Nephron (organoid): ENCODE measurements around the gene ADAMTS16.

Experiments used
- H3K27ac Mint-ChIP-seq, 3 experiments: 2 replicates each; pipeline ENCODE4 v1.8.0; 2020; ENCODE audit warnings: mixed read lengths in 3 of 3, mild to moderate bottlenecking in 2 of 3, moderate library complexity in 1 of 3
- H3K27me3 Mint-ChIP-seq: 2 replicates; pipeline ENCODE4 v1.8.0; 2021; ENCODE audit warnings: low read depth, mild to moderate bottlenecking, moderate library complexity, mixed read lengths
- H3K36me3 Mint-ChIP-seq: 2 replicates; pipeline ENCODE4 v1.8.0; 2020; ENCODE audit warnings: low read depth, mixed read lengths
- H3K4me1 Mint-ChIP-seq: 2 replicates; pipeline ENCODE4 v1.8.0; 2020; ENCODE audit warnings: mixed read lengths
- H3K4me3 Mint-ChIP-seq, 3 experiments: 2 replicates each; pipeline ENCODE4 v1.8.0; 2020; ENCODE audit warnings: mild to moderate bottlenecking in 3 of 3, mixed read lengths in 3 of 3, moderate library complexity in 2 of 3
- H3K9me3 Mint-ChIP-seq: 2 replicates; pipeline ENCODE4 v1.8.0; 2020; ENCODE audit warnings: mixed read lengths
- TF ChIP-seq, protein P1 (sequence below), 3 experiments: fragments of 200-600 bp; sonication (generic); IDR thresholded peaks; one replicate each; pipeline ENCODE4 v1.5.0; 2021; ENCODE audit warnings: antibody characterized with exemption in 3 of 3; ENCODE audit not compliant: unreplicated experiment in 3 of 3

The ADAMTS16 gene

DNA sequence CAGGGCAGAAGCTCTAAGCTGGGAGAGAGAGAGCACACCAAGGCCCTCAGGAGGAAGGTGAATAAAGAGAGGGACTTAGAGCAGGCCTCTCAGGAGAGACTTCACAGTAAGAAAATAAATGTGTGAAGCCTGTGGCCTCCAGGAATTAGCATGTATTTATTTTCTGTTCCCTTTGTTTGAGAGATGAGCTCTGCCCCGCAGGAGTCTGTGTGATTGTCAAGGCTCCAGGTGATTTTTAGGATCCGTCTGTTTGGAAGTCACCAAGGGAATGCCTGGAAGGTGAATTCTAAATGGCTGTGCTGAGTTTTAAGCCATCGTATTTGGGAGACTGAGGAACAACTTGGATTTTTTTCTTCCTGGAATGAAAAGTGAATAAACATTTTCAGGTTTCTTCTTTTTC, 174.0 kb downstream of the ADAMTS16 start:
- H3K27ac Mint-ChIP-seq, result peak overlapping the region; percentile 51 to 89 (median 79)
- H3K4me1 Mint-ChIP-seq, result peaks cover 54% of the 10 kb centered on the region
- TF ChIP-seq, protein P1, sequence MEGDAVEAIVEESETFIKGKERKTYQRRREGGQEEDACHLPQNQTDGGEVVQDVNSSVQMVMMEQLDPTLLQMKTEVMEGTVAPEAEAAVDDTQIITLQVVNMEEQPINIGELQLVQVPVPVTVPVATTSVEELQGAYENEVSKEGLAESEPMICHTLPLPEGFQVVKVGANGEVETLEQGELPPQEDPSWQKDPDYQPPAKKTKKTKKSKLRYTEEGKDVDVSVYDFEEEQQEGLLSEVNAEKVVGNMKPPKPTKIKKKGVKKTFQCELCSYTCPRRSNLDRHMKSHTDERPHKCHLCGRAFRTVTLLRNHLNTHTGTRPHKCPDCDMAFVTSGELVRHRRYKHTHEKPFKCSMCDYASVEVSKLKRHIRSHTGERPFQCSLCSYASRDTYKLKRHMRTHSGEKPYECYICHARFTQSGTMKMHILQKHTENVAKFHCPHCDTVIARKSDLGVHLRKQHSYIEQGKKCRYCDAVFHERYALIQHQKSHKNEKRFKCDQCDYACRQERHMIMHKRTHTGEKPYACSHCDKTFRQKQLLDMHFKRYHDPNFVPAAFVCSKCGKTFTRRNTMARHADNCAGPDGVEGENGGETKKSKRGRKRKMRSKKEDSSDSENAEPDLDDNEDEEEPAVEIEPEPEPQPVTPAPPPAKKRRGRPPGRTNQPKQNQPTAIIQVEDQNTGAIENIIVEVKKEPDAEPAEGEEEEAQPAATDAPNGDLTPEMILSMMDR (IDR thresholded peaks at IDR 0.05; ENCODE audit: unreplicated experiment in 3 of 3), result no peak
- peaks cover 7% of the 10 kb centered on the region for H3K36me3 Mint-ChIP-seq
- H3K9me3 Mint-ChIP-seq, result no peaks in the 10 kb centered on the region
- peaks cover 14% of the 10 kb centered on the region for H3K27me3 Mint-ChIP-seq
- H3K4me3 Mint-ChIP-seq, result no peak overlapping the region

DNA sequence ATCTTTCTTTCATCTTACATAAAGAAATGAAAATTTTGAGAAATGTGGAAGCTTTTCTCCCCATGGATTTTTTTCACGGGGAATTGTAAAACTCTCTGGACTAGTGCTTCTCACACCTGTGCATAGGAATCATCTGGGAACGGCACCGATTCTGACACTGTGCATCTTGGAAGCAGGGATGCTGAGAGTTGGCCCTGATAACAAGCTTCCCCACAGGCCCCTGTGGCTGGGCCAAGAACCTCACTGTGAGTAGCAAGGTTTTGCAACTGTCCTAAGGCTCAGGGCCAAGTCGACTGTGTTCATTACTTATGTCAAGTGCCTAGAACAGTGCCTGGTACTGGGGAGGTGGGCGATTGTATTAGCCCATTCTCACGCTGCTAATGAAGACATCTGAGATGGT, 174.5 kb downstream of the ADAMTS16 start:
- Mint-ChIP-seq H3K36me3 (peaks cover 3% of the 10 kb centered on the region), H3K9me3 (no peaks in the 10 kb centered on the region), H3K4me3 (no peak overlapping the region), H3K27me3 (peaks cover 12% of the 10 kb centered on the region), H3K4me1 (peaks cover 54% of the 10 kb centered on the region), H3K27ac (peak overlapping the region in 1 of 3 experiments; percentile 71)
- TF ChIP-seq, protein P1 (IDR thresholded peaks at IDR 0.05; ENCODE audit: unreplicated experiment in 3 of 3), result no peak

DNA sequence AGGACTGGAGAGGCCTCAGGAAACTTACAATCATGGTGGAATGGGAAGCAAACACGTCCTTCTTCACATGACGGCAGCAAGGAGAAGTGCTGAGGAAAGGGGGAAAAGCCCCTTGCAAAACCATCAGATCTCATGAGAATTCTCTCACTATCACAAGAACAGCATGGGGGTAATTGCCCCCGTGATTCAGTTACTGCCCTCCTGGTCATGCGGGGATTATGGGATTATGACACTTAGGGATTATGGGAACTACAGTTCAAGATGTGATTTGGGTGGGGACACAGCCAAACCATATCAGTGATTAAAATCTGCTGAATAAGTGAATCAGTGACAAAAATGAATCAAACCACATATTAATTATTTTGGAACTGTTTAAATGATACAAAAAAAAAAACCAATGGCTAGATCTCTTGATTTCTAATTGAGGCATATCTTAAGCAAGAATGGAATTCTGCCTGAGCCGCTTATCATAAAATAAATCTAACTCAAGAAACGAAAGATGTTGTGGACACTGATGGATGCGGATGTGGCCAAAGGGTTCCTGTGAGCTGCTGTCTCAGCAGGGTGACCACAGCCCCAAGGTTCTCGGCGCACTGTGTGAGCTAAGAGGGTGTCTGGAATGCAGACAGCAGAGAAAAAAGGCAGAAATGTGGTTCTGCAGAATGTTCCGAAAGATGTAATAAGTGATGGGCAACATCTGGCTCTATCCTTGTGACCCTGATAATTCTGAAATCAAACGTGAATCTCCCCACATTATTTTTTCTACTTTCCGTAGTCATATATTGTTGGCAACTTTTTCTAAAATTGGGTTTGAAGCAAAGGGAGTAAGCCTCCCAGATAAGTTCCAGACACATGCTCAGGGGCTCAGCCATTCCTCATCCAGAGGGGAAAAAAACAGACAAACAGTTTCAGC, 175.2 kb downstream of the ADAMTS16 start:
- Mint-ChIP-seq H3K27me3 (peaks cover 8% of the 10 kb centered on the region), H3K36me3 (peaks cover 3% of the 10 kb centered on the region), H3K27ac (peak overlapping the region in 2 of 3 experiments; percentile 14 to 71), H3K4me3 (no peak overlapping the region), H3K4me1 (peaks cover 54% of the 10 kb centered on the region), H3K9me3 (no peaks in the 10 kb centered on the region)
- TF ChIP-seq, protein P1 (IDR thresholded peaks at IDR 0.05; ENCODE audit: unreplicated experiment in 3 of 3), result no peak

DNA sequence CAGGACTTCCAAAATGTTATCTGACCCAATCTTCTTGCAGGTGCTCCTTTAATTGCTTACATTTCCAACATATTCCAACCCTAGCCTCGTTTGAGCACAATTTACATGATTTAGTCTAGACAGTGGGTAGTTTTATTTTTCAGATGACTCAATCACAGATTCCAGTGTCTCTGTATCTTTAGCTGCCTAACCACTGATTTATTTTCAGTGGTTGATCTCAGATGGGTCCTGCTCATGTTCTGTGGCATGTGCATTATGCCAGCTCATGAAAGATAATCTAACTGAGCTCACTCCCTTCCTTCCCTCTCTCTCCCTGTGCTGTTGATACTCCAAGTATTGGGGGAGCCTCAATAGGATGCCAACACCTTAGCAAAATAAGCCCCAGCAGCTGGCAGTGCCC, 176.2 kb downstream of the ADAMTS16 start:
- Mint-ChIP-seq H3K4me1 (peaks cover 54% of the 10 kb centered on the region), H3K9me3 (no peaks in the 10 kb centered on the region), H3K4me3 (no peak overlapping the region), H3K27me3 (peaks cover 8% of the 10 kb centered on the region), H3K27ac (peak overlapping the region in 2 of 3 experiments; percentile 14 to 26), H3K36me3 (peaks cover 6% of the 10 kb centered on the region)
- TF ChIP-seq, protein P1 (IDR thresholded peaks at IDR 0.05; ENCODE audit: unreplicated experiment in 3 of 3), result no peak

DNA sequence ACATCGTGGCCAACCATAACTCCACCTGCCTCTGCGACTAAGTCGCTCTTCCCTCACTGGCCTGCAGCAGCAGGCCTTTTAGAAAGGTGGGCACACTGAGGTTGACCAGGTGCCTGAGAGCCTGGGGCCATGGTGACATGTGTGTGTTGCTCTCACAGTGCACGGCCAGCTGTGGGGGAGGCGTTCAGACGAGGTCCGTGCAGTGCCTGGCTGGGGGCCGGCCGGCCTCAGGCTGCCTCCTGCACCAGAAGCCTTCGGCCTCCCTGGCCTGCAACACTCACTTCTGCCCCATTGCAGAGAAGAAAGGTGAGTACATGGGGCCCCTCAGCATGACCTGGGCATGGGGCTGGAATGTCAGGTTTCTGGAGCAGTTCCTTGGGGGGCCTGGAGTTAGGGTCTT, 177.8 kb downstream of the ADAMTS16 start:
- Mint-ChIP-seq H3K9me3 (peaks cover 2% of the 10 kb centered on the region), H3K27me3 (peaks cover 8% of the 10 kb centered on the region), H3K36me3 (peaks cover 13% of the 10 kb centered on the region), H3K4me3 (no peak overlapping the region), H3K4me1 (peaks cover 50% of the 10 kb centered on the region), H3K27ac (peak overlapping the region in 1 of 3 experiments; percentile 78)
- TF ChIP-seq, protein P1 (IDR thresholded peaks at IDR 0.05; ENCODE audit: unreplicated experiment in 3 of 3), result no peak
